Effector CD4-positive, alpha-beta T cell (primary cell): ENCODE measurements around the gene TACSTD2. TPM values are rescaled to one million over a fixed set of nuclear protein-coding genes. Genes with fewer than 3 reads are reported as not detected.
"Not testable (repeated sequence)": the region's sequence is repeated elsewhere in the genome, so short reads cannot be mapped to it uniquely, and the experiment has no call there.

Experiments used
- DNase-seq: peaks from one replicate; pipeline ENCODE4 v3.0.0-alpha.2; 2020
- total RNA-seq: gene quantifications from one replicate; lab custom pipeline; 2026; lab: John Stamatoyannopoulos, UW

TACSTD2 gene, protein sequence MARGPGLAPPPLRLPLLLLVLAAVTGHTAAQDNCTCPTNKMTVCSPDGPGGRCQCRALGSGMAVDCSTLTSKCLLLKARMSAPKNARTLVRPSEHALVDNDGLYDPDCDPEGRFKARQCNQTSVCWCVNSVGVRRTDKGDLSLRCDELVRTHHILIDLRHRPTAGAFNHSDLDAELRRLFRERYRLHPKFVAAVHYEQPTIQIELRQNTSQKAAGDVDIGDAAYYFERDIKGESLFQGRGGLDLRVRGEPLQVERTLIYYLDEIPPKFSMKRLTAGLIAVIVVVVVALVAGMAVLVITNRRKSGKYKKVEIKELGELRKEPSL
- total RNA-seq, result not detected

DNA sequence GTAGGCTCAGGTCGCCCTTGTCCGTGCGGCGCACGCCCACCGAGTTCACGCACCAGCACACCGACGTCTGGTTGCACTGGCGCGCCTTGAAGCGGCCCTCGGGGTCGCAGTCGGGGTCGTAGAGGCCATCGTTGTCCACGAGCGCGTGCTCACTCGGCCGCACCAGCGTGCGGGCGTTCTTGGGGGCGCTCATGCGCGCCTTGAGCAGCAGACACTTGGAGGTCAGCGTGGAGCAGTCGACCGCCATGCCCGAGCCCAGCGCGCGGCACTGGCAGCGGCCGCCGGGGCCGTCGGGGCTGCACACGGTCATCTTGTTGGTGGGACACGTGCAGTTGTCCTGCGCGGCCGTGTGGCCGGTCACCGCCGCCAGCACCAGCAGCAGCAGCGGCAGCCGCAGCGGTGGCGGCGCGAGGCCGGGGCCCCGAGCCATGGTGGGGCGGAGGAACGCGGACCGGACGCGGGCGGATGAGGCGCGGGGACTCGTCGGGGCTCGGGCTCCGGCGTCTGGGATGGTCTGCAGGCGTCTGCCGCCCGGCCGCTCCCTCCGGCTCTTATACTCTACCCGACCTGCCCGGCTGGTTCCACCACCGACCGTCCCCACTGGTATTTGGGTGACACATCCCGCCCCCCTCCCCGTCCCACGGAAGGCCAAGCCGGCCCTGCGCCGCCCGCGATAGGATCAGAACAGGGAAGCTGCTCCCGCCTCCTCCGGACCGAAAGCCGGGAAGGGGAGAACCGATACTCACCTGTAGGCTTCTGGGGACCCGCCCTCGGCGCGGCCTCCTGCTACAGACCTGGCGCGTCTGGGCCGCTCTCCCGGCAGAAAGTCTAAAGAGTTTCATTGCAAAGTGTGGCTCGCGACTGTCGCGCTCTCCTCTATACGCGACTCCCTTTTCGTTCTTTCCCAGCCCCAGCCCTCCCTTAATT lies at the start of gene TACSTD2:
Gene TACSTD2, minus strand, starts transcription at position 526 of the 927 bp plus-strand sequence. Its CDS starts 96 bp downstream, at position 430.
- no peak for DNase-seq

DNA sequence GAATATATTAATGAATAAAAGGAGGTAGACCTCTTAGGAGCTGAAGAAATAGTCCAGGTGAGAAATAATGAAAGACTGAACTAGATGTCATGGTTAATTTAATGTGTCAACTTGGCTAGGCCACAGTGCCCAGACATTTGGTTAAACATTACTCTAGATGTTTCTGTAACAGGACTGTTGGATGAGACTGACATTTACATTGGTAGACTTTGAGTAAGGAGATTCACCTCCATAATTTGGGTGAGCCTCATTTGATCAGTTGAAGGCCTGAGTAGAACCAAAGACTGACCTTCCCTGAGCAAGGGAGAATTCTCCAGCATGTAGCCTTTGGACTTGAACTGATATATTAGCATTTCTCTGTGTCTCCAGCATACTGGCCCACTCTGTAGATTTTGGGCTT lies 49.2 kb upstream of the TACSTD2 start:
- no peak for DNase-seq

DNA sequence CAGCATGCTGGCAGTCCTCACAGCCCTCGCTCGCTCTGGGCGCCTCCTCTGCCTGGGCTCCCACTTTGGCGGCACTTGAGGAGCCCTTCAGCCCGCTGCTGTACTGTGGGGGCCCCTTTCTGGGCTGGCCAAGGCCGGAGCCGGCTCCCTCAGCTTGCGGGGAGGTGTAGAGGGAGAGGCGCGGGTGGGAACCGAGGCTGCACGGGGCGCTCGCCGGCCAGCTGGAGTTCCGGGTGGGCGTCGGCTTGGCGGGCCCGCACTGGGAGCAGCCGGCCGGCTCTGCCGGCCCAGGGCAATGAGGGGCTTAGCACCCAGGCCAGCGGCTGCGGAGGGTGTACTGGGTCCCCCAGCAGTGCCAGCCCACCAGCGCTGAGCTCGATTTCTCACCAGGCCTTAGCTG lies 46.2 kb upstream of the TACSTD2 start:
- not testable (repeated sequence) for DNase-seq

DNA sequence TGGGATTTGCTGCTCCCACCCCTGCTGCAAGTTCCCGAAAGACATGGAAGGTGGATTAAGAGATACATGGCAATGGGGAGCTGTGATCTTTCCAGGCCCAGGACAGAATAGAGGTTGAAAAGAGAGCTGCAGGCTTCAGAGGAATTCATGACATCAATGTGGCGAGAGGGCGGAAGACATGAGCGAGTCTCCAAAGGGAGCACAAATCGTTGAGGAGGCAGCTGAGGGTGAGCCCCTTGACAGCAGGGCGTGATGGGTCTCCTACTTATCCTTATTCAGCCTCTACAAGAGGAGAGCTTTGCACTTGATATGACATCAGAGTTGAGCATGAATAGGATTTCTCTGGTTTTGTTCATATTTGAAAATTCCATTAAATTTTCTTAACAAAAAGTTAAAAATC lies 45.5 kb upstream of the TACSTD2 start:
- no peak for DNase-seq

DNA sequence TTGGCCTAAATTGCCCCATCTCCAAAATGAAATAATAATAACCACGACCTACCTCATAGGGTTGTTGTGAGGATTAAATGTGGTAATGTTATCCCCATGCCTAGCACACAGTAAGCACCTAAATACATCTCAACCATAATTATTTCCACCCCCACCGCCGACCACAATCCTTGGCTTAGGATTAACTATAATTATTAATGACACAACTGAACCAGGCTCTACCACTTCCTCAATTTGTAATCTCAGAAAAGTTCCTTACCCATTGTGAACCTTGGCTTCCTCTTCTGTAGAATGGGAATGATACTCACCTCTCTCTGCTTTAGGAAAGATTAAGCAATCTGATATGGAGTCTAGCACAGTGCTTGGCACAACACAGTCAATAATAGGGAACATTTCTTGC lies 44.3 kb upstream of the TACSTD2 start:
- DNase-seq, result no peak

DNA sequence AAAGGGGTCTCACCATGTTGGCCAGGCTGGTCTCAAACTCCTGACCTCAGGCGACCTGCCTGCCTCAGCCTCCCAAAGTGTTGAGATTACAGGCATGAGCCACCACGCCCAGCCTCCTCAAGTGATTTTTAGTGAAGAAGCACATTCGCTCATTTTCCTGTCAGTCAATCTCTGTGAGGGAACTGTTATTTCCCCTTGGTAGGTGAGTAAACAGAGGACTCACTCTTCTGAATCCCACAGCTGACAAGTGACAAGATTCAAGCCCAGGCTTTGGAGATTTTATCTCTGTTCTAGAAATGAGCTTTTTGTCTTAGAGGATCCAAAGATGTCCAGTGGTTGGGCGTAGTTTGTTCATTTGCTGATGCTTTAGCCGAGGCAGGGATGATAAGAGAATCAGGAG lies 43.9 kb upstream of the TACSTD2 start:
- DNase-seq, result no peak

DNA sequence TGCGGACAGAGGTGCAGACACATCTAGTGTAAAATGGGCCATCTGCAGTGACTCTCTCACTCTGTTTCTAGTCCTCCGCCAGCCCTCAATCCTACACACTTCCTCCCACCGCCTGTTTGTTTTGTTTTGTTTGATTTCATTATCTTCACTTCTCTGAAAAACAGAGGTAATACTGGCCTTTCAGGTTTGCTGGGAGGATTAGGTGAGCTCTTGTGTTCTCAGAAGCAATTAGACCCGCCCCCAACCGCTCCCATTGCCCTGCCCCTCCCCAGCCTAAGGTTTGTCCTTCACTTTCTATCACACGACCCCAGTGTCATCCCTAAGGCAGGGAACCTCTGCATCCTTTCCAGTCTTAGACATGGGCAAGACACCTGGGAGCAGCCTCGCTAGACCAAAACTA lies 43.2 kb upstream of the TACSTD2 start:
- no peak for DNase-seq

DNA sequence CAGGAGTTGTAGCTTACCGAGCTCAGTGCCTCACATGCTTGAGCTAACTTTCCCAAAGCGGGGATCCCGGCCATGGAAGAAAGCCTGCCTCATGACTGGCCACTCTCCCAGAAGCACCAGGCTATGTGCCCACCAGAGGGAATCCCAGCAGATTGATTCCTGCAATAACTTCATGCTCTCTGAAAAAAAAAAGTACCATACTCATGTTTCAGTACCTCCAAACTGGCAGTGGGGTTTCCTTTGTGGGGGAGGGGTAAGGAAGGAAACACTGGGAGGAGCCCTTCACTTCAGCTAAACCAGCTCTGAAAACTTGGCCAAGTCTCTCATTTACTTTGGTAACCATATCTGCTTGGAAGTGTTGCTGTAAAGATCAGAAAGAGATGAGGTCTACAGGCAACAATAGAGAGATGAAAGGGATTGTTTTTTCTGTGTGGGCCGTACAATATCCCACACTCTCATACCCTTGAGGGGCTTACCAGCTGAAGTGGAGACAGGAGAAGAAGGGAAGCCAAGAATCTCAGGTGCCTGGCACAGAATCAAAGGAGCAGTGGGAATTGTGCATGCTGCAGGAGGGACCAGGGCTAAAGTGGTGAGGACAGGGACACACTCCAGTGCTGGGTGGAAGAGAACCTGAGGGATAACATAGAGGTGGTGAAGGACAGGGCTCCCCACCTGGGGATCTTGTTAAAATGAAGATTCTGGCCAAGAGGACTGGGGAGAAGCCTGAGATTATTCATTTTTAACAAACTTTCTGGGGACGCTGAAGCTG lies 42.4 kb upstream of the TACSTD2 start:
- DNase-seq, result no peak

DNA sequence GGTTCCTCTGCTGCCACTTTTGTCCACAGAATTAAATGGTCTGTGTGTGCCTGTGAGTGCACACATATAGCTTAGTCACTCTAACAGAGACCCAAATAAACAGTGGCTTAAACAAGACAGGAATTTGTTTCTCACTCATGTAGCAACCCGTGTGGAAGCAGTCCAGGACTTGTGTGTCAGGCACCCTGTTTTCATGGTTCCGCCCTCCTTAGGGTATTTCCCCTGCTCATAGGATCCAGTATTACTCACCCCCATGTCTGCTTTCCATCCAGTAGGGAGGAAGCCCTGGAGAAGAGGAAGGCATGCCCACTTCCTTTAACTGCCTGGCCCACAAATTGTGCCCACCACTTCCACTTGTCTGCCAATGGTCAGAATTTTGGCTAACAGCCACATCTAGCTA lies 41.3 kb upstream of the TACSTD2 start:
- DNase-seq, result no peak

DNA sequence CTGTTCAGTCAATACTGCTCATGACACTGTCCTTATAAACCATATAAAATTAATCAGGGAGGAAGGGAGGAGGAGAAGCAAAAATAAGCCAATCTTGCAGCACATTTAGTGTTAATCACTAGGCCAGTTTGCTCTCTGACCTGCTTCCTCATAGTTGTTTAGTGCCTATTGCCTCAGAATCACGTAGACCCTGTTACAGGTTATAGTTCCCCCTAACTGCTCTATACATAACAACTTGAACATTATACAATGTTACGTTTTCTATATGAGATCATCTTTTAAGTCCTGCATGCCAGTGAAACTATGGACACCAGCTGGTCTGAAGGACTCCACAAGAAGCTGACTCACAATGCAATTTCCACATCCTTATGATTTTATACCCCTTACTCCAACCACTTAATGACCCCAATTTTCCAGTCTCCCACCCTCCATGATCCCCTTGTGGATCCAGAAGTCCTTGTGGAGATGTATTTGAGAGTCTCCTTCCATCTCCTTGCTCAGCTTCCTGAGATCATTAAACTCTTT lies 34.9 kb upstream of the TACSTD2 start:
- no peak for DNase-seq

DNA sequence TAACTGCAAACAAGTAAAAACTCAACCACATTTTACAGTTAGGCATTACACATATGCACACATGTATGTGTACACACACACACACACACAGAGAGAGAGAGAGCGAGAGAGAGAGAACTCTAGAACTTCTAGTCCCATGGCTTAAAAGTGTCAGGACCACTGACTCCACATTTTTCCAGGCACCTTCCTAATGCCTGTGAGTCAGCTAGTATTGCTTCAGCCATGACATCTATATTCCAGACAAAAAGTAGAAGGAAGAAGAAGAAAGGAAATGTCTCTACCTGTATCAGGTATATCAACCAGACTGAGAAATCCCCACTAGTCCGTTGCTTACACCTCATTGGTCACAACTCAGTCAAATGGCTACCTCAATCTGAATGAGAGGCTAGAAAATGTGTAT lies 31.9 kb upstream of the TACSTD2 start:
- DNase-seq, result no peak

DNA sequence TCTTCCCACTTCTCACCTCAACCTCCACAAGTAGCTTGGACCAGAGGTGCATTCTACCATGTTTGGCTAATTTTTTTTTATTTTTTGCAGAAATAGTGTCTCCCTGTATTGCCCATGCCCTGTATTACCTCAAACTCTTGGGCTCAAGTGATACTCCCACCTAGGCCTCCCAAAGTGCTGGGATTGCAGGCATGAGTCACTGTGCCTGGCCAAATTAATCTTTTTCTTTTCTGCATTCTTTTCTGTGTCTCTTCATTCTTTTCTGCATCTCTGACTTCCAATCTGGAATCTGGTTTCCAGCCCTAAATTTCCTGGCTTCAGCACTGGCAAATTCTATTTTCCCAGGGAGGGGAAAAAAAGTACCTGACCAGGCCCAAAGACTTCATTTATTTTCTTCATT lies 31.2 kb upstream of the TACSTD2 start:
- DNase-seq, result no peak

DNA sequence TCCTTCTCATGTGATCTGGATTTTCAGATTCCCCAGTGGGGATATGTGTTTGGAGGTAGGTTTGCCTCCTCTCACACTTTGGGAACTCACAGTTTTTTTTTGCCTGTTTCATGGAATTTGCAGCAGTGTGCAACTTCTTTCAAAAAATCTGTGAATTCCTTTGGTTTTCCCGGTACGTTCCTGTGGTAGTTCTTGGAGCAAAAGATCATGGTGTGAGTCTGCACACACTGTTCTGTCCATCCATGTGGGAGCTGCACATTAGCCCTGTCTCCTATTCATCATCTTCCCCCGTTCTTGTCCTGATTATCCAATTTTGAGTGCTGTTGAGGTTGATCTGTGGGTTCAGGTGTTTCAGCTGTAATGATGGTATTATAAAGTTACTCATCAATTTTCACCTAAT lies 30.3 kb upstream of the TACSTD2 start:
- no peak for DNase-seq

DNA sequence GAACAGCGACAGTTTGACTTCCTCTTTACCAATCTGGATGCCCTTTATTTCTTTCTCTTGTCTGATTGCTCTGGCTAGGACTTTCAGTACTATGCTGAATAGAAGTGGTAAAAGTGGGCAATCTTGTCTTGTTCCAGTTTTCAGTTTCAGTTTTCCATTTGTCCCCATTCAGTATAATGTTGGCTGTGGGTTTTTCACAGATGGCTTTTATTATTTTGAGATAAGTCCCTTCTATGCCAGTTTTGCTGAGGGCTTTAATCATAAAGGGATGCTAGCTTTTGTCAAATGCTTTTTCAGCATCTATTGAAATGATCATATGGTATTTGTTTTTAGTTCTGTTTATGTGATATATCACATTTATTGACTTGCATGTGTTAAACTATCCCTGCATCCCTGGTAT lies 24.9 kb upstream of the TACSTD2 start:
- not testable (repeated sequence) for DNase-seq

DNA sequence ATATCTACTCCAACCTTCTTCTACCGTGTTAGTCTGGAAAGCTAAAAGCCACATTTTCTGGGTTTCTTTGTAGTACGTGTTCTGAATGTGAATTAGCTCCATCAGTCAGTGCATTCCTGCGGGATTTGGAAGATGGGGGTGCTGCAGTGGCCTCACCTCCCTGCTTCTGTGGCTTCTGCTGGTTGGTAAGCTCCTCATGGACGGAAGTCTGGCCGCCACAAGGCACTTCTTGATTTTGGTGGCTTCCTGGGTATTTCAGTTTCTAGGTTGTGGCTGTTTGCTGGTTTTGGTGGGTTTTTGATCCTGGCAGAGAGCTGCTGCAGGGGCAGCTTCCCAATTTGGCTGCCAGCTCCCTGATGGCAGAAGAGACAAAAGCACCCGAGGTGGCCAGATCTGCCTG lies 20.9 kb upstream of the TACSTD2 start:
- DNase-seq, result no peak

DNA sequence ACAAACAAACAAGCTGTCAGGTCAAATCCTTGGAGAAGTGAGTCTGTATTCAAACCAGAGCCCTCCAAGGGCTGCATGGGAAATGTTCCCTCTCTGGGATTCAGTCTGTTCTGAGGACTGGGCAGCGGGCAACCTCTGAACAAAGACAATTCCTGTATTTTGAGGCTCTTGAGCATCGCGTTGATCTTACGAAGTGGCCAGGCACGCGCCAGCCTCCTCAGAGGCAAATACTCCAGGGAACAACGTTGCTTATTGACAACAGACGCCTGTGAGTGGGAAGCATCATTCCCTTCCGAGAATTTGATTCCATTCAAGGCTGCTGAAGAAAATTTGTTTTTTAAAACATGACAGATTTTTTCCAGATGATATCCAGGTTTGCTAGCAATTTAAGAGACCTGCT lies 20.0 kb upstream of the TACSTD2 start:
- DNase-seq, result no peak

DNA sequence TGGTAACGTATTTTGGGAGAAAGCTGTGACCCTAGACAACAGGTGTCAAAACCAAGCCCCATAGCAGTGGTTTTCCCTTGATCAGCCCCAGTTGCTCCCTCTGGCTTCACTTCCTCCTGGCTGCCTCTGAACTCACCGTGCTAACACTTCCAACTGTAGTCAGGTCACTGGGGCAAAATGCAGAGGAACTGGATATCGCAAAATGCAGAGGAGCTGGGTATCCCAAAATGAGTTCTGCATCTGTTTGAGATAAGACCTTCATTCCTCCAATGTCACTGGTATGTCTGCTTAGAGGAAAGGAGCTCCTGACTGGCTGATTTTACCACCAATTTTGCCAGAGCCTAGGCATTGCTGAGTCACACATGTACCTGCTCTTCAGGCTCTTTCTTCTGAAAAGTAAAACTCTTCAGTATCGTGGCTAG lies 19.6 kb upstream of the TACSTD2 start:
- no peak for DNase-seq

DNA sequence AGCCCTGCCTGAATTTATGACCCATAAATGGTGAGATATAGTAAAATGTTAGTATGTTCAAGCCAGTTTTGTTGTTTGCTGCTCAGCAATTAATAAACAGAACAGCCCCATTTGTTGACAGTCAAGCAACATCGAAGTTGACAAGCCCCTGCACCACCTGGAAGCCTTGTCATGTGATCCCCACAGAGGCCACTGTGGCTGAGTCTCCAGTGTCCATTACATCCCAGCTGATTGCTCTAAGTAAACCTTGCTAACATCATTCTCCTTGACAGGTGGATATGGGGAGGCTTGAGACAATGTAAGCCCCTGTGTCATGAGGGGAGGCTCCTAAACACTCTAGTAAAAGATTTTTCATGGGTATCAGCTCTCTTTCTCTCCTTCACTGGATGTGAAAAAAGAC lies 17.5 kb upstream of the TACSTD2 start:
- no peak for DNase-seq

DNA sequence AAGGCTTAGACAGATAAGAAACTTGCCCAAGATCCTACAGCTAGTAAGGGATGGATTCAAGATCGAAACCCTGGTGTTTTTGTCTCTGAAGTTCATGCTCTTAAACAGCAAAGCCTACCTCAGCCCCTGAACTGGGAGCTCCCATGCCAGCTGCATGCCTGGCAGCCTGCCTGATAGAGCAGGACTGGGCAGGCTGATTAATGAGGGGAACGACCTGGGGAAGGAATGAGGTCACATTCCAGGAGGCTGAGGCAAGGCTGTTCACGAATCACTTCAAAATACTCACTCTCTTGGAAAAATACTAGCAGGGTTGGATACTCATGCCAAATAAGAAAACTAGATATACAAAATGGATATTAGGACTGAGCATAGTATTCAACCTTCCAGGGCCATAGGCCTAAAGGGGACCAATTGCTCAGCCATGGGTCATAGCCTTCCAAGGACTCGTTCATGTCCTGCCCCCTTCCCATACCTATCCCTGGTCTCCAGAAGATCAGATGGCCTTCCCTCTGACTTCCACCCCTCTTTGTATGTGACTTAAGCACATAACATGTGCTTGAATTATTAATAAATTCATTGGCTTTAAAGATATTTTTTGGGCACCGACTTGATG lies 15.6 kb upstream of the TACSTD2 start:
- no peak for DNase-seq

DNA sequence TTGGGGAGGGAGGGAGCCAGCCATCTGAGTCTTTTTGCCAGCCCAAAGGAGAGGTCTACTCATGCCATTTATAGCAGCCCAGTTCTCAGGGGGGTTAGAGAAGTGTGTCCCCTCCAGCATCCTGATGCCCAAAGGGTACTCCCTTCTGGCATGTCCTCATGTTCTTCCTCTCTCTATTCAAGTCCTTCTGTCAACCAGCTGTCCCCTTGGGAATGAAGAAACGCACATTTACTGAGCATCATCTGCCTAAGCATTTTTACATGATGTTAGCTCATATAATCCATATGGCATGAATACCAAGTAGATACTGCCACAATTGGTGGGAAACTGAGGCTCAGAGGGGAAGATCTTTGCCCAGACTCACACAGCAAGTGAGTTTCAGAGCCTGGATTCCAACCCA lies 14.8 kb upstream of the TACSTD2 start:
- no peak for DNase-seq

DNA sequence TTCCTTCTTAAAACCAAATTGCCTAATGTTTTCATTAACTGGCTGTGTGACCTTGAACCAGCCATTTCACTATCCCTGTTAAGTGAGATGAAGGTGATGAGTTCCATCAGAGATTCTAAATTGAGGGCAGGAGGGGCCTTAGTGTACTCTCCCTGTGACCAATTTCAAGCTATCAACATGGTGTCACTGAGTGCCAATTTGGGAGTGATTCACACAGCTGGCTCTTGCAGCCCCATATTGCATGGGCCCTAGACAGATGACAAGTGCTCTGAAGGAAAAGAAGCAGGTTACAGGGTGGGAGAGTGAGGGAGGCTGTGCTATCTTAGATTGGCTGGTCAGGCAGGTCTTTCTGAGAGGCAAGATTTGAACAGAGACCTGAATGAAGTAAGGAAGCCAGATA lies 13.0 kb upstream of the TACSTD2 start:
- no peak for DNase-seq

DNA sequence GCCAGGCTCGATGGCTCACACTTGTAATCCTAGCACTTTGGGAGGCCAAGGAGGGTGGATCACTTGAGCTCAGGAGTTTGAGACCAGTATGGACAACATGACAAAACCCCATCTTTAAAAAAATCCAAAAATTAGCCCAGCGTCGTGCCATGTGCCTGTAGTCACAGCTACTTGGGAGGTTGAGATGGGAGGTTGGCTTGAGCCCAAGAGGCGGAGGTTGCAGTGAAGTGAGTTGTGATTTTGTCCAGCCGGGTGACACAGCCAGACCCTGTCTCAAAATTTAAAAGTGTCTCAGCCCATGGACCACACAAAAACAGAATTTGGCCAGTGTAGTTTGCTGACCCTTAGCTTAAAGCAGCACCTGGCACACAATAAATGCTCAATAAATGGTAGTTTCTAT lies 11.3 kb upstream of the TACSTD2 start:
- DNase-seq, result no peak

DNA sequence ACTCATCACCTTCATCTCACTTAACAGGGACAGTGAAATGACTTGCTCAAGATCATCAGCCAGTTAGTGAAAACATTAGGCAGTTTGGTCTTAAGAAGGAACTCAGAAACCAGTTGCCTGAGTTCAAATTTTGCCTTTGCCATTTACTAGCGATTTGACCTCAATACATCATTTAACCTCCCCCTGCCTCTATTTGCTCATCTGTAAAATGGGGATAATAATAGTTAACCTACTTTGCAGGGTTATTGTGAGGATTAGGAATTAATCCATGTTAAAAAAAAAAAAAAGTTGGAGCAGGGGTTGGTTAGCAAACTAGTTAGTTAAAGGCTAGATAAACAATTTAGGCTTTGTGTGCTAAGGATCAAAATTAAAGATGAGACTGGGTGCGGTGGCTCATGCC lies 10.6 kb upstream of the TACSTD2 start:
- DNase-seq, result no peak
